NB4 (cell line): ENCODE results near the gene IMMP2L.

ENCODE experiments used
- DNase-seq: peaks from one replicate; pipeline ENCODE4 v3.0.0; 2010; ENCODE audit warnings: low read depth
- H3K4me3 ChIP-seq: one replicate; pipeline ENCODE4 v1.5.1; 2011; ENCODE audit warnings: mild to moderate bottlenecking, low read depth, low read length, moderate library complexity
- CTCF ChIP-seq: IDR thresholded peaks from one replicate; pipeline ENCODE4 v1.5.1; 2012; ENCODE audit warnings: low read depth, low read length
- MAX ChIP-seq: IDR thresholded peaks from 2 replicates; pipeline ENCODE4 v1.6.1; 2011; ENCODE audit warnings: low read depth, low read length
- MYC ChIP-seq: IDR thresholded peaks from 2 replicates; pipeline ENCODE4 v1.6.1; 2011; ENCODE audit warnings: low read depth, low read length
- POLR2A ChIP-seq: IDR thresholded peaks from 2 replicates; pipeline ENCODE4 v1.6.1; 2011; ENCODE audit warnings: mild to moderate bottlenecking; ENCODE audit not compliant: insufficient read length; ENCODE audit errors: extremely low read depth

IMMP2L gene

GRCh38 chr7:111202321-111202720 lies 360.0 kb downstream of the IMMP2L start:
- no peak for TF ChIP-seq MYC
- TF ChIP-seq CTCF: no peak
- TF ChIP-seq MAX: no peak
- no peak for TF ChIP-seq POLR2A
- no peak overlapping the region for H3K4me3 ChIP-seq
- no peak for DNase-seq

GRCh38 chr7:111199643-111200042 lies 362.6 kb downstream of the IMMP2L start:
- no peak overlapping the region for H3K4me3 ChIP-seq
- TF ChIP-seq MAX (no peak), CTCF (no peak), MYC (no peak), POLR2A (no peak)
- no peak for DNase-seq

GRCh38 chr7:111198255-111198654 lies 364.0 kb downstream of the IMMP2L start:
- TF ChIP-seq MAX: no peak
- TF ChIP-seq POLR2A: no peak
- no peak for TF ChIP-seq CTCF
- TF ChIP-seq MYC: no peak
- no peak overlapping the region for H3K4me3 ChIP-seq
- DNase-seq: peak; percentile 23

GRCh38 chr7:111196655-111197054 lies 365.6 kb downstream of the IMMP2L start:
- no peak for DNase-seq
- H3K4me3 ChIP-seq: no peak overlapping the region
- TF ChIP-seq CTCF (no peak), POLR2A (no peak), MAX (no peak), MYC (no peak)

GRCh38 chr7:111192614-111193413 lies 369.5 kb downstream of the IMMP2L start:
- no peak for DNase-seq

More at GRCh38 chr7:111192614-111193413, 369.5 kb downstream of the IMMP2L start:
- no peak overlapping the region for H3K4me3 ChIP-seq
- no peak for TF ChIP-seq MYC
- no peak for TF ChIP-seq CTCF
- no peak for TF ChIP-seq POLR2A
- TF ChIP-seq MAX: no peak
